Duodenal mucosa (tissue), 2 donors: ENCODE results near the gene CDH13.

Experiments
- H3K27ac ChIP-seq: one replicate; pipeline ENCODE4 v1.7.0; 2013; ENCODE audit warnings: low read depth, low read length
- H3K27me3 ChIP-seq, 2 donors: one replicate each; pipeline ENCODE4 v1.7.0; 2013; ENCODE audit warnings: low read length in 2 of 2, control low read depth in 1 of 2; ENCODE audit not compliant: insufficient read depth in 2 of 2, control insufficient read depth in 1 of 2
- H3K36me3 ChIP-seq, 2 donors: one replicate each; pipeline ENCODE4 v1.7.0; 2013; ENCODE audit warnings: low read length in 2 of 2, control low read depth in 1 of 2; ENCODE audit not compliant: insufficient read depth in 2 of 2, control insufficient read depth in 1 of 2
- H3K4me1 ChIP-seq, 2 donors: one replicate each; pipeline ENCODE4 v1.7.0; 2013; ENCODE audit warnings: low read length in 2 of 2, control low read depth in 1 of 2; ENCODE audit not compliant: insufficient read depth in 2 of 2, control insufficient read depth in 1 of 2
- H3K4me3 ChIP-seq, 2 donors: one replicate each; pipeline ENCODE4 v1.7.0; 2013; ENCODE audit warnings: low read length in 2 of 2, low read depth in 1 of 2
- H3K9ac ChIP-seq, 2 donors: one replicate each; pipeline ENCODE4 v1.7.0; 2013; ENCODE audit warnings: low read length in 2 of 2, low read depth in 1 of 2
- H3K9me3 ChIP-seq, 2 donors: one replicate each; pipeline ENCODE4 v1.7.0; 2013; ENCODE audit warnings: low read length in 2 of 2, control low read depth in 1 of 2; ENCODE audit not compliant: control insufficient read depth in 1 of 2

CDH13 gene

DNA sequence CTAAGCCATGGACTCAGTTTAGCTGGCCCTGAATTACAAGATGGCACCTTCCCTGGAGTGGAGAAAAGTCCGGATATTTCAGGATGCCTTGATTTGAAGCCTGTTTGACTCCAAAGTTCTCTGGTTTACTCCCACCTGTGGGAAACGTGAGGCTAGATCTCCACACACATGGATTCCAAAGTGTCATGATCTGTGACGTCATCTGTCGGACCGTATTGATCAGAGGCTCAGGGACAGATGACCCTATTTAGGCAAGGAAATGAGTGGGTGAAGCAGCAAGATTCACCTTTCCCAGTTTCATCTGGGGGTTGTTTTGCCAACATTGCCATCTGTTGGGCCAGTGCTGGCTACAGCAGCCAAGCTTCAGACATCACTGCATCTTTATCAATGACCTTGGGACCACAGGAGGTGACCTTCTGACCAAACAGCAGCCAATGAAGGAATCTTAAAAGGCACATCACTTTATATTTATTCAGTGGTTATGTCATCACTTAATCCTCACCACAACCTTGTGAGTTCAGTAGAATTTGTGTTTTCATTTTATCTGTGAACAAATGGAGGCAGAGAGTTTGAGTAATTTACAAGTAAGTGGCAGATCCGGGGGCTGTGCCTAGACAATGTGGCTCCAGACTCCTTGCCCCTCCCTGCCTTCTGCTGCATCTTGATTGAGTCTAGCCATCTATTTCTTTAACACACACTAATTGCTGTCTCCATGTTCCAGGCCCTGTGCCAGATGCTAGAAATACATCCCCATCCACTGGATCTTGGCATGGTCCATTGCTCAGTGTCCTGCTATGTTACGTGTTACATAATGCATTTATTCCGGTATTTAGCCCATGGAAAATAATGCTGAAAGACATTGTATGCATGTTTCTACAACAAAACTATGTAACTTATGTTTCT lies 1.5 kb upstream of the CDH13 start:
- H3K36me3 ChIP-seq: no peaks in the 10 kb centered on the region
- H3K4me1 ChIP-seq: peaks cover 7 to 9% of the 10 kb centered on the region in 2 donors
- H3K27ac ChIP-seq: no peak overlapping the region
- no peak overlapping the region for H3K9ac ChIP-seq
- no peaks in the 10 kb centered on the region for H3K9me3 ChIP-seq
- H3K4me3 ChIP-seq: no peak overlapping the region
- peaks cover 57 to 58% of the 10 kb centered on the region in 2 donors for H3K27me3 ChIP-seq

DNA sequence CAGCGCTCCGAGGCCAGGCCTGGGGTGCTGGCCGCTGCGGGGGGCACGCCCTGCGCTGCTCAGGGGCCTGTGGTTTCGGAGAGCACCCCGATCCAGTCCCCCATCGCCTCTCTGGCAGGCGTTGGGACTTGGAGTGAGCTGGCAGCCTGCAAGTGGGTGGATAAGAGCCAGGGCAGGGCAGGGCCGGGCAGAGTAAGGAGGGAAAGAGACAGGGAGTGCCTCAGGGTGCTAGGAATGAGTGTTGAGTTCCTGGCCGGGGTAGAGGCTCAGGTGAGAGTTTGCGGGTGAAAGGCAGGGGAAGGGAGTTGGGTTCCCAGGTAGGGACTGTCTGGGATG lies 1.3 kb downstream of the CDH13 start:
- H3K9me3 ChIP-seq: no peaks in the 10 kb centered on the region
- H3K36me3 ChIP-seq: no peaks in the 10 kb centered on the region
- H3K27ac ChIP-seq: no peak overlapping the region
- peaks cover 50 to 53% of the 10 kb centered on the region in 2 donors for H3K27me3 ChIP-seq
- peak overlapping the region in 1 of 2 donors; percentile 4 for H3K9ac ChIP-seq
- H3K4me1 ChIP-seq: peaks cover 7 to 9% of the 10 kb centered on the region in 2 donors
- H3K4me3 ChIP-seq: peak overlapping the region; percentile 55 to 56

DNA sequence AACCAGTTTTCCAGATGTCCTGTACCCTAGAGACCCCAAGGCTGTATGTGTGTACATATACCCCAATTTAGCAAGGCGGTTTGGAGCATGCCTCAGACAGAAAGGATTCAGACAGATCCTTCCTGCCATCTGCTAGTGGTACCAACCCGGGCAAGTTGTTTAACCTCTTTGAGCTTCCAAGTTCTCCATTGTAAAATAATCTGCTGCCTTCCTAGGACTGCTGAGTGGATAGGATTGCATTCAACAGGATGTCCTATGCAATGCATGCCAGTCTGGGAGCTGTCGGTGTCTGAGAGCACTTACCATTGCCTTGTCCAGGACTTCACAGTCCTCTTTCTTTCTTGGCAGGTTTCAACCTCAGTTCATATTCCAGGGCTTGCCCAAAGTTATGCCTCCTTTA lies 1.9 kb downstream of the CDH13 start:
- no peak overlapping the region for H3K4me3 ChIP-seq

DNA sequence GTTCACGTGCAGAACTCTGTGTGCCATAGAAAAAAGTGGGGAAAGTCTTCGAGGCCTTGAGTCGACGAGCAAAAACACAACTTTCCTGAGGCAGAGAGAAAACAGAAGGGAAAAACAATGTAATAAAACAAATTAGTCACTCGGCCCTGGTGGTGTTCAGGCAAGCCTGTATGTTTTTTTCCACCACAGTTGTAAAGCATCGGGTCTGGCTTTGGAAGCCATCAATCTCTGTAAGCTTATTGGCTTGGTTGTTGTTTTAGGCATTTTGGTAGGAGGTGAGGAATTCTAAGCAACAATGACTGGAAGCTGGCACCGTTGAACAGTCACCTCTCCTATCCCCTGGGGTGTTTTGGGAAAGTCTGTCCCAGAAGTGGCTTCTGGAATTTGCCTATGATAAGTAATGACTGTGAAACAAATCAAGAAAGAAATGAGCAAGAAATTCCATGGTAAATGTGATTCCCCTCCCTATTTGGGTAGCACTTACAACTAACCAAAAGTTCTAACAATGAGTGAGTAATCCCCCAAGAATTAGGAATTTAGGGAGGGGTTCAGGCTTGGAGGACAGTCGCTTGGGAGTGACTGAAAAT lies 2.8 kb downstream of the CDH13 start:
- no peak overlapping the region for H3K9ac ChIP-seq
- H3K9me3 ChIP-seq: no peaks in the 10 kb centered on the region
- no peak overlapping the region for H3K4me3 ChIP-seq
- no peak overlapping the region for H3K27ac ChIP-seq
- no peaks in the 10 kb centered on the region for H3K36me3 ChIP-seq
- H3K4me1 ChIP-seq: peaks cover 7 to 12% of the 10 kb centered on the region in 2 donors
- peaks cover 46 to 48% of the 10 kb centered on the region in 2 donors for H3K27me3 ChIP-seq

More for the DNA sequence above, 1.9 kb downstream of the CDH13 start:
- H3K36me3 ChIP-seq: no peaks in the 10 kb centered on the region
- H3K9ac ChIP-seq: no peak overlapping the region
- H3K27me3 ChIP-seq: peaks cover 49 to 52% of the 10 kb centered on the region in 2 donors
- H3K9me3 ChIP-seq: no peaks in the 10 kb centered on the region
- peaks cover 7 to 9% of the 10 kb centered on the region in 2 donors for H3K4me1 ChIP-seq
- H3K27ac ChIP-seq: no peak overlapping the region

DNA sequence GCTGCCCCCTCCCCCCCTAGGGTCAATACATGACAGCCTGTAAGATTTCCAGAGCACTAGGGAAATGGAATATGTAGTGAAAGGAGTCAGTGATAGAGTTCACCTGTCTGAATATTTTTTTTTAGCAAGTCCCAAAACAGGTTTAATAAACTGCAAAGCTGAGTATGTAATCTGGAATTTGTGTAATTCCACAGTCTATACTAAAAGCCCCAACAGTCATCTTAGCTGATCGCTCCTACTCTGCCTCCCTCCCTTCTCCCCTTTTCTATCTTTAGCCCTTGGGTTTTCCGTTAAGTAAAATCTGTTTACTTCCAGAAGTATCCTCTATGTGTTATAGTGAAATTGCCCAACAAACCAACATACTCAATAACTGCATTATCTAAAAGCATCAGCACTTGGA lies 3.5 kb downstream of the CDH13 start:
- no peak overlapping the region for H3K4me3 ChIP-seq
- peaks cover 41 to 42% of the 10 kb centered on the region in 2 donors for H3K27me3 ChIP-seq
- no peak overlapping the region for H3K9ac ChIP-seq
- no peaks in the 10 kb centered on the region for H3K9me3 ChIP-seq
- H3K4me1 ChIP-seq: peaks cover 7 to 12% of the 10 kb centered on the region in 2 donors
- H3K27ac ChIP-seq: no peak overlapping the region
- H3K36me3 ChIP-seq: no peaks in the 10 kb centered on the region

DNA sequence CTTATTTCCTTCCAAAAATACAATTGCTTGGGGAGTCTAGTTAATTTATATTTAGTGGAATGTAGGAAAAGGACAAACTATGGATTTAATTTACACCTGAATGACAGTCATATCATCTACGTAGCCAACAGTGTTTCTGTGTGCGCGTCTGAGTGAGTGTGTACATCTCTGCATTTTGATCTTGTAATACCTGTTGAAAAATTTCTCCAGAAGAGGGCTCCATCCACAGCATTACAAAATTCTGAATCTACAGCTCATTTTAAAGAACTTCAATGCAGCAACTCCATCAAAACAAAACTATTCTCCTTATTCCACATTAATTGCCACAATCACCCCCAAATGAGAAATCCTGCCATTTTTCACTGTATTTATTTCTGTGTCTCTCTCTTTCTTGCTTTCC lies 3.9 kb downstream of the CDH13 start:
- Histone ChIP-seq H3K4me3 (no peak overlapping the region), H3K36me3 (no peaks in the 10 kb centered on the region), H3K9me3 (no peaks in the 10 kb centered on the region), H3K27me3 (peaks cover 37 to 38% of the 10 kb centered on the region in 2 donors), H3K27ac (no peak overlapping the region), H3K9ac (no peak overlapping the region), H3K4me1 (peaks cover 7 to 12% of the 10 kb centered on the region in 2 donors)

DNA sequence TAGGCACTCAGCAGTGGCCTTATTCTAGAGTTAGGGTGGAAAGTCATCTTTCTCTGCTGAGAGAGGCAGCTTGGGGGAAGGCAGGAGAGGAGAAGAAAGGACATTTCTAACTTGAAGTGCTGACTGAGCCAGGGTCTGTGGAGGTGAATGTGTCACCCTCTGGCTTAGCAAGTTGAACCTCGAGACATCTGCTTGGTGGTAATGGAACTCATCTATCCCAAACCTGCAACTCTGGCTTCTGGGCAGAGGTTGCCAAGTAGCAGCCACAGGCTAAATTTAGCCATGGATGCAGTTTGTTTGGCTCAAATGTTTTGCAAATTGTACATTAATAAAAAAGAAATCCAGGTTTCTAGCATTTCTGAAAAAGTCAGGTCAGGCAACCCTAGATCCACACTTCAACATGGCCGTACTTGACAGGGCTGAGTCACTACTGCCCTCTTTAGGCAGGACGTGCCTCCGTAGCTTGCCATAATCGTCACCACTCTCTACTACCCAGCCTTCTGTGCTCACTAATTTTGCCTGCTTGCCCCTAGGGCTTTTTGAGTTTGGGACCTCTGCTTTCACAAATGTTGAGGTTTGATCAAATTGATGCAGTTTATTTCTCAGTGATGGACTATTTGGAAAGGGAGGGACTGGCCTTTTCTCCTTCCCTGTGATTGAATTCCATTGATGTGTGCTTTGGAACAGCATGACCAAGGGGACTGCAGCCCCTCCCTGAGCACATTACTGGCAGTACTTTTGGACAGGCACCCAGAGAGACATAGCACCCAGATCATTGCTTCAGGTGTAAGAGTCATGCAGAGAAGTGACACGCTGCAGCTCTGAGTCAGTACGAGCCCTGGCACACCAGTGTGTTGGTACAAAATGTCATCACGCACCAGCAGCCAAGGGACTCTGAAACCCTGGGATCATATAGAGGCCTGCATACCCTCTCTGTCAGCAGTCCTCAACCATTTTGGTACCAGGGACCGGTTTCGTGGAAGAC lies 5.2 kb downstream of the CDH13 start:
- no peaks in the 10 kb centered on the region for H3K9me3 ChIP-seq
- no peak overlapping the region for H3K9ac ChIP-seq
- no peak overlapping the region for H3K4me3 ChIP-seq
- peaks cover 24 to 26% of the 10 kb centered on the region in 2 donors for H3K27me3 ChIP-seq
- H3K36me3 ChIP-seq: no peaks in the 10 kb centered on the region
- H3K27ac ChIP-seq: no peak overlapping the region
- H3K4me1 ChIP-seq: peaks cover 7 to 22% of the 10 kb centered on the region in 2 donors

DNA sequence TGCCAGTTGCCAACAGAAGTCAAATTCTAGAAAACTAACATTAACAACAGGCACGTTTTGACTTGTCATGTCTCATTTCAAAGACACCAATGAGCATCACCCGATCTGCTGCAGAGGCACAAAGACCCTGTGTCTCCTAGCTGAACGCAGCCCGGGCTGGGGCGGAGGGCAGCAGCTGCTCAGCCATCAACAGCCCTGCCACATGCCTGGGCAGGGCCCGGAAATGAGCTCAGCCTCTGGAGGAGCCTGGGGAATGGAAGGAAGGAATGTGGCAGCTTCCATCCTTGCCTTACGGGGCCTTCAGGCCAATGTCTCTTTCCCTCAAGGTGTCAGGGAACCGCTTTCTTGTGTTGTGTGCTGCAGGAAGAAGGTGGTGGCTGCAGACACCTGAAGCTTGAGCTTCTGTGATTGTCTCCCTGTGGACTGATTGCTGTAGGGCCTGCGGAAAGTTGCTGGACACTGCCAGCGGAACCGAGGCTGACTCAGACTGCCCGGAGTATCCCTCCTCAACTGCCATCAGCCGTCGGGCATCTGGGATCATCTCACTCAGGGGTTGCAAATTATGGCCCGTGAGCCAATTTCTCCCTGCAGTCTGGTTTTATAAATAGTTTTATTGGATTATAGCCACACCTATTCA lies 7.3 kb downstream of the CDH13 start:
- H3K9ac ChIP-seq: no peak overlapping the region
- H3K9me3 ChIP-seq: no peaks in the 10 kb centered on the region
- no peaks in the 10 kb centered on the region for H3K36me3 ChIP-seq
- H3K27me3 ChIP-seq: peaks cover 5 to 10% of the 10 kb centered on the region in 2 donors
- H3K27ac ChIP-seq: no peak overlapping the region
- no peak overlapping the region for H3K4me3 ChIP-seq
- peaks cover 0 to 15% of the 10 kb centered on the region in 2 donors for H3K4me1 ChIP-seq

DNA sequence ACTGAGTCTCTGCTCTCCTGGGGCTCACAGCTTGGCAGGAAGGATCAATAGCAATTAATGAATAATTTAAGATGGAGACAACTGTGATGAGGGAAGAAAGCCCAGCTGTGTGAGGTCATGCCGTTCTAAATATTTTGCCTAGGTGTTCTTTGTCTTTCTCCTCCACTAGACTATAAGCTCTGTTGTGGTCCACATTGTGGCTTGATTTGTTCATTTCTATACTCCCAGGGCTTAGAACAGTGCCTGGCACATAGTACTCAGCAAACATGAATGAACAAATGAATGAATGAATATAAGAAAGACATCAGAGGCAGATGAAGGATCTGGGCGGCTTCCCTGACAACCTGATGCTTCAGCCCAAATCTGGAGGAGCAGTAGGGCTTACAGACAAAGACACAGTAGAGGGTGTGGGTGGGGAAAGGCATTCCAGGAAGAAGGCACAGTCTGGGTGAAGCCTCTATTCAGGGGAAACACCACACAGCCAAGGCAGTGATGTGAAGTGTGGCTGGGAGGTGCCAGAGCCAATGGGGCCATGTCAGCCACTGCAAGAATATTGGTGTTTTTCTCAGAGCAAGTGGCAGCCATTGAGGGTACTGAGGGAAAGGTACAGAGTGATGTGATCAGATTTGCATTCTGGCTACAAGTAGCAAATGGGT lies 8.3 kb downstream of the CDH13 start:
- Histone ChIP-seq H3K27me3 (peaks cover 0 to under 1% of the 10 kb centered on the region in 2 donors), H3K9me3 (no peaks in the 10 kb centered on the region), H3K4me1 (peaks cover 0 to 15% of the 10 kb centered on the region in 2 donors), H3K36me3 (no peaks in the 10 kb centered on the region), H3K9ac (no peak overlapping the region), H3K27ac (no peak overlapping the region), H3K4me3 (no peak overlapping the region)
